Peyer's patch (tissue), 4 donors: ENCODE results near the gene GFOD1. TPM values are rescaled to one million over a fixed set of nuclear protein-coding genes. Genes with fewer than 3 reads are reported as not detected.

Experiments
- DNase-seq, 3 donors: peaks; one replicate each; pipeline ENCODE4 v3.0.0-alpha.2; 2017 to 2019
- H3K27ac ChIP-seq, 4 donors: fragments of 200-600 bp; sonication (generic); one replicate each; pipeline ENCODE4 v1.5.1; 2016 to 2019
- H3K27me3 ChIP-seq, 2 donors: fragments of 200-600 bp; sonication (generic); one replicate each; pipeline ENCODE4 v1.5.1; 2019
- H3K36me3 ChIP-seq, 3 donors: fragments of 200-600 bp; sonication (generic); one replicate each; pipeline ENCODE4 v1.5.1; 2016 to 2019
- H3K4me1 ChIP-seq, 4 donors: fragments of 200-600 bp; sonication (generic); one replicate each; pipeline ENCODE4 v1.5.1; 2016 to 2019
- H3K4me3 ChIP-seq, 4 donors: fragments of 200-600 bp; sonication (generic); 1 replicate in 3 of 4; 2 replicates in 1 of 4; pipeline ENCODE4 v1.5.1; 2016 to 2019; ENCODE audit warnings: mild to moderate bottlenecking in 1 of 4
- H3K9me3 ChIP-seq, 4 donors: fragments of 200-600 bp; sonication (generic); one replicate each; pipeline ENCODE4 v1.5.1; 2016 to 2019; ENCODE audit warnings: mild to moderate bottlenecking in 1 of 4
- CTCF ChIP-seq, 6 experiments: fragments of 450-650 bp in 4 of 6; fragments of 200-600 bp in 2 of 6; sonication (generic) in 1 of 6; IDR thresholded peaks; one replicate each; pipeline ENCODE4 v1.5.1; 2017 to 2019; ENCODE audit warnings: antibody characterized with exemption in 6 of 6, mild to moderate bottlenecking in 3 of 6, moderate library complexity in 1 of 6
- POLR2A ChIP-seq, 2 donors: fragments of 450-650 bp; IDR thresholded peaks; one replicate each; pipeline ENCODE4 v1.5.1; 2017; ENCODE audit warnings: antibody characterized with exemption in 2 of 2, mild to moderate bottlenecking in 2 of 2, moderate library complexity in 2 of 2
- total RNA-seq, 4 donors: library from RNA; depleted of rRNA; stranded (reverse); fragments of >200 nt; gene quantifications; one replicate each; pipeline ENCODE4 v1.1.0, GENCODE V29; 2016

Gene GFOD1
- total RNA-seq, 4 donors from 2014 or later: 10.7 to 24.2 (median 17.6) TPM

- TF ChIP-seq CTCF (IDR thresholded peaks at IDR 0.05) (no peak), POLR2A (IDR thresholded peaks at IDR 0.05) (no peak)
- Histone ChIP-seq H3K36me3 (no peaks in the 10 kb centered on the region), H3K4me3 (no peak overlapping the region), H3K4me1 (no peaks in the 10 kb centered on the region), H3K27me3 (no peaks in the 10 kb centered on the region), H3K9me3 (no peaks in the 10 kb centered on the region), H3K27ac (no peak overlapping the region)
- DNase-seq: no peak
These were observed 115.3 kb downstream of the GFOD1 start for GRCh38 chr6:13372076-13372475.

- no peaks in the 10 kb centered on the region for H3K27me3 ChIP-seq
- no peaks in the 10 kb centered on the region for H3K4me1 ChIP-seq
- TF ChIP-seq POLR2A (IDR thresholded peaks at IDR 0.05) (no peak), CTCF (IDR thresholded peaks at IDR 0.05) (no peak)
- no peak overlapping the region for H3K27ac ChIP-seq
- no peaks in the 10 kb centered on the region for H3K9me3 ChIP-seq
- no peak overlapping the region for H3K4me3 ChIP-seq
- no peaks in the 10 kb centered on the region for H3K36me3 ChIP-seq
- DNase-seq: no peak
These were observed 115.9 kb downstream of the GFOD1 start for GRCh38 chr6:13371421-13372072.

GRCh38 chr6:13370623-13371022 lies 116.8 kb downstream of the GFOD1 start:
- no peak for DNase-seq
- no peaks in the 10 kb centered on the region for H3K4me1 ChIP-seq
- H3K27me3 ChIP-seq: no peaks in the 10 kb centered on the region
- H3K4me3 ChIP-seq: no peak overlapping the region
- no peaks in the 10 kb centered on the region for H3K36me3 ChIP-seq
- no peaks in the 10 kb centered on the region for H3K9me3 ChIP-seq
- no peak for TF ChIP-seq CTCF (IDR thresholded peaks at IDR 0.05)
- no peak for TF ChIP-seq POLR2A (IDR thresholded peaks at IDR 0.05)
- no peak overlapping the region for H3K27ac ChIP-seq

GRCh38 chr6:13369591-13369990 lies 117.8 kb downstream of the GFOD1 start:
- Histone ChIP-seq H3K27me3 (no peaks in the 10 kb centered on the region), H3K4me1 (no peaks in the 10 kb centered on the region), H3K9me3 (no peaks in the 10 kb centered on the region), H3K4me3 (no peak overlapping the region), H3K27ac (no peak overlapping the region), H3K36me3 (peaks cover 0 to 9% (median 0%) of the 10 kb centered on the region in 3 donors)
- TF ChIP-seq CTCF (IDR thresholded peaks at IDR 0.05) (no peak), POLR2A (IDR thresholded peaks at IDR 0.05) (no peak)
- DNase-seq: no peak

GRCh38 chr6:13368731-13369115 lies 118.7 kb downstream of the GFOD1 start:
- Histone ChIP-seq H3K4me1 (no peaks in the 10 kb centered on the region), H3K27ac (no peak overlapping the region), H3K36me3 (peaks cover 0 to 14% (median 0%) of the 10 kb centered on the region in 3 donors), H3K27me3 (no peaks in the 10 kb centered on the region), H3K9me3 (no peaks in the 10 kb centered on the region), H3K4me3 (no peak overlapping the region)
- TF ChIP-seq CTCF (IDR thresholded peaks at IDR 0.05) (no peak), POLR2A (IDR thresholded peaks at IDR 0.05) (no peak)
- DNase-seq: no peak
